SK-N-SH treated with all-trans-retinoic acid at 6 μM for 48 hours (cell line): ENCODE results near the gene ADAMTS18.

Source experiments
- ATAC-seq: fragments of 200-7000 bp; cut with Tn5 transposase; 3 replicates; pipeline ENCODE4 v1.9.1; 2020; ENCODE audit warnings: mild to moderate bottlenecking, moderate library complexity
- ARNTL ChIP-seq: fragments of 450-650 bp; formaldehyde crosslinking; IDR thresholded peaks from 2 replicates; pipeline ENCODE4 v1.5.0; 2020; ENCODE audit warnings: low read depth, mild to moderate bottlenecking, moderate library complexity, borderline replicate concordance
- BACH2 ChIP-seq: fragments of 250-450 bp; sonication (Bioruptor Pico); IDR thresholded peaks from 2 replicates; pipeline ENCODE4 v1.9.0; 2021; ENCODE audit warnings: mild to moderate bottlenecking, borderline replicate concordance
- CREB5 ChIP-seq: fragments of 250-450 bp; sonication (Bioruptor Pico); IDR thresholded peaks from 2 replicates; pipeline ENCODE4 v1.5.1; 2020; ENCODE audit warnings: low read depth, mild to moderate bottlenecking, moderate library complexity
- CSDC2 ChIP-seq: fragments of 250-450 bp; sonication (Bioruptor Pico); IDR thresholded peaks from 2 replicates; pipeline ENCODE4 v1.5.0; 2020; ENCODE audit warnings: mild to moderate bottlenecking, moderate library complexity
- CSRNP3 ChIP-seq: fragments of 250-450 bp; sonication (Bioruptor Pico); IDR thresholded peaks from 2 replicates; pipeline ENCODE4 v1.5.1; 2021; ENCODE audit warnings: mild to moderate bottlenecking, moderate library complexity
- GLIS3 ChIP-seq: fragments of 250-450 bp; sonication (Bioruptor Pico); IDR thresholded peaks from 2 replicates; pipeline ENCODE4 v1.5.0; 2020; ENCODE audit warnings: mild to moderate bottlenecking, moderate library complexity
- ISL1 ChIP-seq: fragments of 250-450 bp; sonication (Bioruptor Pico); IDR thresholded peaks from 2 replicates; pipeline ENCODE4 v2.1.2; 2022; ENCODE audit warnings: mild to moderate bottlenecking, moderate library complexity
- OSR1 ChIP-seq: fragments of 250-450 bp; sonication (Bioruptor Pico); IDR thresholded peaks from 2 replicates; pipeline ENCODE4 v1.8.0; 2022; ENCODE audit warnings: moderate library complexity, mild to moderate bottlenecking, inconsistent platforms
- PATZ1 ChIP-seq: fragments of 250-450 bp; sonication (Bioruptor Pico); IDR thresholded peaks from 2 replicates; pipeline ENCODE4 v1.8.0; 2020; ENCODE audit warnings: mild to moderate bottlenecking, moderate library complexity, borderline replicate concordance
- POU6F1 ChIP-seq: fragments of 250-450 bp; sonication (Bioruptor Pico); IDR thresholded peaks from 2 replicates; pipeline ENCODE4 v1.8.0; 2021; ENCODE audit warnings: low read depth, mild to moderate bottlenecking, moderate library complexity, borderline replicate concordance
- PPARA ChIP-seq: fragments of 250-450 bp; sonication (Bioruptor Pico); IDR thresholded peaks from 2 replicates; pipeline ENCODE4 v1.5.0; 2020; ENCODE audit warnings: mild to moderate bottlenecking, borderline replicate concordance
- TCF4 ChIP-seq: fragments of 250-450 bp; sonication (Bioruptor Pico); IDR thresholded peaks from 2 replicates; pipeline ENCODE4 v1.8.0; 2021; ENCODE audit warnings: mild to moderate bottlenecking, moderate library complexity, borderline replicate concordance
- TOX ChIP-seq: fragments of 250-450 bp; sonication (Bioruptor Pico); IDR thresholded peaks from 2 replicates; pipeline ENCODE4 v1.8.0; 2021; ENCODE audit warnings: mild to moderate bottlenecking, moderate library complexity, borderline replicate concordance
- TSHZ2 ChIP-seq: fragments of 250-450 bp; sonication (Bioruptor Pico); IDR thresholded peaks from 2 replicates; pipeline ENCODE4 v1.5.0; 2020; ENCODE audit warnings: mild to moderate bottlenecking, moderate library complexity
- ZC3H10 ChIP-seq: fragments of 250-450 bp; sonication (Bioruptor Pico); IDR thresholded peaks from 2 replicates; pipeline ENCODE4 v1.5.1; 2021; ENCODE audit warnings: mild to moderate bottlenecking, moderate library complexity
- ZFP3 ChIP-seq: fragments of 250-450 bp; sonication (Bioruptor Pico); IDR thresholded peaks from 2 replicates; pipeline ENCODE4 v1.5.0; 2020; ENCODE audit warnings: mild to moderate bottlenecking, moderate library complexity
- ZFP30 ChIP-seq: fragments of 450-650 bp; formaldehyde crosslinking; IDR thresholded peaks from 2 replicates; pipeline ENCODE4 v1.5.0; 2022; ENCODE audit warnings: mild to moderate bottlenecking, moderate library complexity
- ZNF565 ChIP-seq: fragments of 450-650 bp; formaldehyde crosslinking; conservative IDR thresholded peaks from 2 replicates; pipeline ENCODE4 v1.5.0; 2020; ENCODE audit warnings: low read depth, mild to moderate bottlenecking, moderate library complexity
- ZNF70 ChIP-seq: fragments of 450-650 bp; formaldehyde crosslinking; IDR thresholded peaks from 2 replicates; pipeline ENCODE4 v1.5.0; 2020; ENCODE audit warnings: mild to moderate bottlenecking, moderate library complexity

The ADAMTS18 gene

GRCh38 chr16:77402118-77402517 is 32.7 kb downstream of the ADAMTS18 start (continued):
- no peak for TF ChIP-seq CREB5 (CRISPR knock-in tag)
- TF ChIP-seq GLIS3 (CRISPR knock-in tag): no peak
- no peak for TF ChIP-seq PATZ1 (CRISPR knock-in tag)
- no peak for TF ChIP-seq ZNF565 (CRISPR knock-in tag)

GRCh38 chr16:77399546-77399945 is 35.3 kb downstream of the ADAMTS18 start:
- TF ChIP-seq GLIS3 (CRISPR knock-in tag): no peak
- TF ChIP-seq POU6F1 (CRISPR knock-in tag): no peak
- no peak for TF ChIP-seq PATZ1 (CRISPR knock-in tag)
- TF ChIP-seq ZFP30 (CRISPR knock-in tag): no peak
- TF ChIP-seq OSR1 (CRISPR knock-in tag): no peak
- no peak for ATAC-seq

- TF ChIP-seq ZC3H10 (no peak), ARNTL (CRISPR knock-in tag) (no peak), ZFP30 (CRISPR knock-in tag) (no peak), BACH2 (no peak), TSHZ2 (CRISPR knock-in tag) (no peak), CSDC2 (CRISPR knock-in tag) (no peak), ZFP3 (CRISPR knock-in tag) (no peak), GLIS3 (CRISPR knock-in tag) (no peak), TOX (CRISPR knock-in tag) (no peak), TCF4 (CRISPR knock-in tag) (no peak), PPARA (CRISPR knock-in tag) (no peak), ZNF70 (CRISPR knock-in tag) (no peak), ISL1 (CRISPR knock-in tag) (no peak), CSRNP3 (no peak), CREB5 (CRISPR knock-in tag) (no peak)
- ATAC-seq: no peak
These were observed 35.8 kb downstream of the ADAMTS18 start for GRCh38 chr16:77399066-77399465.
